A172 (cell line): ENCODE data around the gene CDC123. TPM values are rescaled to one million over a fixed set of nuclear protein-coding genes. Genes with fewer than 3 reads are reported as not detected.

Experiments
- DNase-seq: peaks from one replicate; pipeline ENCODE4 v3.0.0-alpha.2; 2015; ENCODE audit warnings: low spot score
- total RNA-seq: library from RNA; depleted of rRNA; stranded (reverse); fragments of >200 nt; shearing (Covaris generic); gene quantifications from 2 replicates; pipeline ENCODE4 v1.2.3, GENCODE V29; 2014; rRNA removed

CDC123 gene
- total RNA-seq, 1 experiment from 2014 or later, result 332 TPM

GRCh38 chr10:12299222-12299965 lies 103.4 kb downstream of the CDC123 start:
- DNase-seq, result no peak

Other genes starting within 250 kb of the CDC123 start
- gene UPF2, start 153.4 kb upstream of the CDC123 start, total RNA-seq, result 16.8 and 18.7 TPM in 2 replicates
- gene DHTKD1, start 127.2 kb upstream of the CDC123 start, total RNA-seq, result 21.0 and 22.3 TPM in 2 replicates
- gene SEC61A2, start 66.5 kb upstream of the CDC123 start, total RNA-seq, result 6.1 and 17.4 TPM in 2 replicates
- 166 and 198 TPM in 2 replicates for gene NUDT5, start 297 bp upstream of the CDC123 start, total RNA-seq
- gene CAMK1D, start 153.4 kb downstream of the CDC123 start, total RNA-seq, result 2.6 and 3.4 TPM in 2 replicates